GM19023 (cell line): ENCODE measurements around the gene BRINP3.

Experiments used
- ATAC-seq: cut with Tn5 transposase; IDR thresholded peaks from one replicate; pipeline ENCODE4 v1.9.1; 2021; ENCODE audit warnings: mild to moderate bottlenecking, moderate library complexity; ENCODE audit not compliant: unreplicated experiment

The BRINP3 gene

DNA sequence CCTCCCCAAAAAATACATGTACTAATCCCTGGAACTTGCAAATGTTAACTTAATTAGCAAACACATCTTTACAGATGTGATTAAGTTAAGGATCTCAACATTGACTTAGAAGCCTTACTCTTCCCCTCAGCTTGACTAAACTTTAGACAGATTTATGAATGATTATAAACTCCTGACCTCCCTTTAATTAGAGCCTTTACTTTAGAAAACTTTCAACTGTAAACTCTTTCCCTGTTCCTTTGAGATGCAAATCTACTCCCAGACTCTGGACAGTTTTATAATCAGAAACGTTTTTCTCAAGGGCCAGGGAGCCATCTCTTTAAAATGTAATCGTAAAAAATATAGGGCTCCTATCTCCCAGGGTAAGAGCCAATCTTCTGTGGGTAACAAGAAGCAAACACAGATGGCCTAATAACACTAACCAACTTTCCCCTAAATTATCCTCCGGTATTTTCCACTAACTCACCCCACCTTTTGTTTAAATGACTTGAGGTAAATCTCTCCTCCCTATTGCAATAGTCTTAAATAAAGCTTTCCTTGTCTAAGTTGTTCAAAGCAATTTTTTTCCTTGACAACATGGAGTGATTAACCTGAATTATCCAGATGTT, 284.1 kb downstream of the BRINP3 start:
- ATAC-seq = no peak

- ATAC-seq = no peak
Measured at GRCh38 chr1:190192627-190193026, 285.0 kb downstream of the BRINP3 start.

DNA sequence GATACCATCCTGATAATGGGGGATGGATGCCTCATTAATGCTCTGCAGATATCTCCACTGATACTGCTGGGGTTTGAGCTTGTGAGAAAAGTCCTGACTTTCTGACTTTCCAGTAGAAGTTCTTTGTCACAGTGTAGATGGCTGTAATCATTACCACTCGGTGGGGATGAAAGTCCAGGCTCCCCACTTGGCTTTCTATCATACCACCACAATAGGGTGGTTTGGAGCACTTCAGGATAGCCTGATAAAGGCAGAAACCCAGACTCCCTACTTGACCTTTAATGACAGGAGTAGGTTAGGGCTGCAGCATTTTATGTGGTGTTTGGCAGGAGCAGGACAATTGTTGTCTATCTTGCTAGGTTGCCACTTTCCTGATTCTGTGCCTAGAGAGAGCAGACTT, 294.1 kb downstream of the BRINP3 start:
- ATAC-seq = no peak

GRCh38 chr1:190179817-190180216, 297.8 kb downstream of the BRINP3 start:
- ATAC-seq = no peak

- no peak for ATAC-seq
Measured at GRCh38 chr1:190178827-190179226, 298.8 kb downstream of the BRINP3 start.

DNA sequence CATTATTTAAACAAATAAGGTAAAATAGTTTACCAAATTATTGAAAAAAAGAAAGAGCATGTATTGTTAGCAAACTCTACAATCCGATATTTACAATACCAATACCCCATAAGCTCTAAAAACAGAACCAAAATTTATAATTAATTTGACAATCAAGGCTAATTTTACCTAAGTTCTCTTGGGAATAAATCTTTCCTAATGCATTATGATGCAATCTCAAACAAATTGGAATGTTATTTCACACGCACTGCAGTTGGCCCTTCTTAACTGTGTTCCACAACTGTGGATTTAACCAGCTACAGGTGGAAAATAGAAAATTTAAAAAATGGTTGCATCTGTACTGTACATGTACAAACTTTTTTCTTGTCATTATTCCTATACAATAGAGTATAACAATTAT, 300.1 kb downstream of the BRINP3 start:
- no peak for ATAC-seq

- ATAC-seq = no peak
Measured at GRCh38 chr1:190176776-190177175, 300.9 kb downstream of the BRINP3 start.

DNA sequence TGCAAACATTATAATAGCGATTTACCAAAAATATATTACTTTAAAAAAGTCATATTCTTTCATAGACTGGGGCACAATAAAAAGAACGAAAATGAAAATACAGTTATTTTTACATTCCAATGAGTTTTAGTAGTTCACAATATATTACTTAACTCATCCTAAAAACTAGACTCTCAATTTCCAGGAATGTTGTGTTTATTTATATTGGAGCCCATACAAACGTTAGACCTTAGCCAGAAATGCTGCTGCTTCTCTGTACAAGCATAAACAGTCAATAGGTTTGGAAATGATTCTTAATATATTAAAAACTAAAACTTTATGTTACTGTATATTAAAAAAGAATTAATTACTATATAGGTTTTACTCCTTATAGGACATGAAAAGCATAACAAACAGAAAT, 302.3 kb downstream of the BRINP3 start:
- ATAC-seq = no peak

GRCh38 chr1:190172651-190173430, 304.8 kb downstream of the BRINP3 start:
- no peak for ATAC-seq

DNA sequence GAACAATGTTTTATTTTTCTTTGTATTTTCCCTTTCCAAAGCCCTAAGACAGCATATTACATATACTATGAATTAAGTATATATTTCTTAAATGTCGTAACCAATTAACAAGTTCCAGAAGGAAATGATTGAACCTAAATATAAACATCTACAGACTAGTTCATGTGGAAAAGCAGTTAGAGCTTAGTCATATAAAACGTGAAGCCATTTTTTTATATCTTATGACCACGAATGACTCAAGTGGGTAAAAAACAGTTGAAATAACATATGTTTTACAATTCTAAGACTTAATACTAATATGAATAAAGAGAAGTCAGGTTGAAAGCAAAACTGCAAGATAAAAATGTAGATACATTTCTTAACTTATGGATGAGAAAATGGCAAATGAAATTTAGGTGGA, 307.3 kb downstream of the BRINP3 start:
- ATAC-seq = no peak

GRCh38 chr1:190169311-190170067, 308.2 kb downstream of the BRINP3 start:
- ATAC-seq = no peak

GRCh38 chr1:190168893-190169280, 308.8 kb downstream of the BRINP3 start:
- no peak for ATAC-seq

DNA sequence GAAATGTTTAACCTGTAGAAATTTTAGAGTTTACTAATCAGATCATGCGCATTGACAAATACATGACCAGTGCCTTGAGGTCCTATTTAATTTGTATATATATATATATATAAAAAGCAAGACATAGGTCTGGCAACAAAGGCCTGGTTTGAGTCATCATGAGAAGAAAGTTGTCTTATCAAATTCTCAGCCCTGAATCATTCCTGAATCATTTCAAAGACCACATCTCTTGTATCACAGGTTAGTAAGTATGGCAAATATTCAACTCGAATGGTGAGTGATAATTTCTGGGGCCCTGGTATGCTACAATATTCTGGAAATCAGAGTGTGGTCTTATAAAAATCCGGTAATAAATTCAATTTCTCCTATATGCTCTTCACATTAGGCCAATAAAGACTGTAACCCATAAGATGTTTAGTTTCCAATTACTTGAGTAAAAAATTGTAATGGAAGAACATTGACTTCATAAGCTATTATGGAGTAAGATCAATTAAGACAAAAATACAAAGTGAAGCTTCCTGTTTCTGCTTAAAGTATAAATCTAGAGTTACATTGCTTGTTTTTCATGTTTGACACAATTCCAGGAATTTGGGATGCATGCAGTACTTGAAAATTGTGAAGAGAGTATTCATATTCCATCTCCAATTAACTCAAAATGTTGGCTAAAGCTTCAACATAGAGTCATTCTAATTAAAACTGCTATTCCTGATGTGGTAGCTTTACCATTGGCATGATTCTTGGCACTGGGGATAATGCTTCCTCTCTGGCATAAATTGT, 309.4 kb downstream of the BRINP3 start:
- ATAC-seq = no peak

DNA sequence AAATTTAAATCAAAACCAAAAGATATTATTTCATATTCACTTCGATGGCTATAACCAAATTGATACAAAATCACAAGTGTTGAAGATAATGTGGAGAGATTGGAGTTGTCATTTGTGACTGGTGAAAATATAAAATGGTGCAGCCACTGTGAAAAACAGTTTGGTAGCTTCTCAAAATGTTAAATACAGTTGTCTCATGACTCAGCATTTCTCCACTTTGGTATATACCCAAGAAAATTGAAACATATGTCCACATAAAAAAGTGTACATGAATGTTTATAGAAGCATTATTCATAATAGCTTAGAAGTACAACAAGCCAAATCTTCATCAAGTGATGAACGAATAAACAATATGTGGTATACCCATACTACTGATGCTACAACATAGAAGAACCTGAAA, 318.5 kb downstream of the BRINP3 start:
- no peak for ATAC-seq

DNA sequence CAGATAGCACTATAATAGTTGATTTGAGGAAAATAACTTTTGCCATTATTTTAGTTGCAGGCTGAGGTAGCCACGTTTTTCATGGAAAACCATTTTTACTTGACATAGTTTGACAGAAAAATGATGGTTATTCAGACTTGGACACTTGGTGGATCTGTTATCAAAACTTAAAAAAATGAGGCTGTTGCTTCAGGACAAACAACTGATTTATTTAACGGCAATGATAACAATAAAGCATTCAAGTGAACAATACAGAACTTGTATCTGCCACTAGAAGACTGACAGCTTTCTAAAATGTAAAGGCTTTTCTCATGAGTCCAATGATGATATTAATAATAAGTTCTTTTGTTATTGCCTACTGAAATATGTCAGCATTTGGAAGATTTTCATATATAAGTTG, 322.9 kb downstream of the BRINP3 start:
- ATAC-seq = no peak

DNA sequence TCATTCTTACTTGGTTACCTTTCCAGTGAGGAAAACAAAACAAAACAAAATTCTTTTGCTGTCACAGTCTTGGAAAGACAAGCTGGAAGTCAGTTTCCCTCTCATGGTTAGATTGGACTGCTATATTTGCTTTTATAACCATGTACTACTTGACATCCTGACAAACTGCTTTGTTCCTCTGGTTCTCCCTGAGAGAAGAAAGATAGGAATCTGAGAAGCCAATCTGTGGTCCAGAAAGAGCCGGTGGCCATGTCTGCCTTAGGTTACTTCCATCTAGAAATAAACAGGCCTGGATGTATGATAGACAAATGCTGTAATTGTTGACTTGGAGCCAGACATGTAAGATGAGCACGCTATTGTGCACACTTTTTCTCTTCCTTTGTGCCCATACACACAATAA, 330.0 kb downstream of the BRINP3 start:
- ATAC-seq = no peak

DNA sequence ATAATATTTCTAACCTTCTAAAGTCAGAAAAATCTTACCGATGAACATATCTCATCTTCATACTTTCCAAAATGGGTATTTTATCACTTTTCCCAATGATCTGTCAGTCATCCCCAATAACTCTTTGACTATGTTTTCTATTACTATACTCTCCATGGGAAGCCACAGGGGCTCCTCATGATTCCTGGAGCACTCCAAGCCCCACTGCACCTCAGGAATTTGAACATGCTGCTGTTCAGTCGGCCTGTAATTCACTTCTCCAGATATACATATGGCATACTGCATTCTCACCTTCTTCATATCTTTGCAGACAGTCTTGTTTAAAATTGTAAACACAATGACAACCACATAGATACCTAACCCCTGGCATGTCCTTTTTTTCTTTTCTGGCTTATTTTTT, 333.0 kb downstream of the BRINP3 start:
- ATAC-seq = no peak

DNA sequence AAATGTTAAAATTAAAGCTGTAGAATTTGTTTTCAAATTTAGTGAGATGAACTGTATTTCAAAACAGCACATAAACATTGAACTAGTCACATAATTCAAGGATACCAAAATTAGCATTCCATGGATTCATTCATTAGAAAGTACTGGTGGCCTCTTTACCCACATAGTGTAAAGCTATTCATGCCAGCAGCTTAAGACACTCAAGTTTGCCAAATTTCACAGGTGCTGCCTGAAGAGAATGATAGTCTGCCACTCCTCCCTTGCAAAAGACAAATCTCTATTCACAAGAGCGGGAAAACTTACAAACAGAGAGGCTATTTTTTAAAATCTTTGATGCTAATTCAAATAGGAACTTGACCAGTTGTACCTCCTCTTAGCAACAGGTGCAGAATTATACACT, 337.0 kb downstream of the BRINP3 start:
- ATAC-seq = no peak

GRCh38 chr1:190138702-190139101, 339.0 kb downstream of the BRINP3 start:
- no peak for ATAC-seq

GRCh38 chr1:190138266-190138665, 339.4 kb downstream of the BRINP3 start:
- no peak for ATAC-seq

GRCh38 chr1:190129366-190129765, 348.3 kb downstream of the BRINP3 start:
- no peak for ATAC-seq
